ENCODE results near the gene TNFRSF13B. TPM values are rescaled to one million over a fixed set of nuclear protein-coding genes. Genes with fewer than 3 reads are reported as not detected.

TNFRSF13B gene
- total and polyA plus RNA-seq, 2 donors (not counting 1 experiment from before 2014, with no cell fraction given) = not detected

GRCh38 chr17:16975744-16976625, 4.1 kb upstream of the TNFRSF13B start:
- H3K4me2 ChIP-seq (ENCODE audit: extremely low read depth, insufficient read depth, low read length) = no peak overlapping the region

DNA sequence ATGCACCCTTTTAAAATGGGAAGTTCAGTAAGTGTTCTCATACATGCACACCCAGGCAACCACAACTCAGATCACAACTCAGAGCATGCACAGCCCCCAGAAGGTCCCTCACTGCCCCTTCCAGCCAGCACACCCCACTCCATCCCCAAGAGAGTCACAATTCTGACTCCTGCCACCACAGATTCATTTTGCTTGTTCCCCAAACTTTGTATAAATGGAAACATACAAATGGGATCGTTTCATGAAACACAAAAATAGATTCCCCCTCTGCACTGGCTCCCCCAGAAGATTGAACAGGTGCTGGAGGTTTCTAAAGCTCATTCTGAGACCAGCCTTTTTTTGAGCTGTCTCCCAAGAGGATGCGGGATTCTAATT, 3.3 kb upstream of the TNFRSF13B start:
- no peak overlapping the region for H3K27ac ChIP-seq (ENCODE audit: insufficient read depth, low read length)
- H3K36me3 ChIP-seq (ENCODE audit: control insufficient read depth, insufficient read depth, low read length) = no peaks in the 10 kb centered on the region
- no peak overlapping the region for H3K4me2 ChIP-seq (ENCODE audit: extremely low read depth, insufficient read depth, low read length)
- no peak overlapping the region for H3K9ac ChIP-seq (ENCODE audit: insufficient read depth, low read length)
- no peaks in the 10 kb centered on the region for H4K20me1 ChIP-seq (ENCODE audit: control insufficient read depth, extremely low read depth, insufficient read depth, low read length)
- no peak for DNase-seq (ENCODE audit: low read depth in 2 of 2)
- H3K4me3 ChIP-seq (replicated peaks in 1 of 4; ENCODE audit: control extremely low read depth in 1 of 4, insufficient read depth in 1 of 4, low read depth in 3 of 4, low read length in 4 of 4) = no peak overlapping the region
- H3K79me2 ChIP-seq (ENCODE audit: control insufficient read depth, insufficient read depth, low read length) = no peaks in the 10 kb centered on the region
- no peak for TF ChIP-seq EZH2 (IDR thresholded peaks at IDR 0.05; ENCODE audit: low read length, missing control alignments)
- TF ChIP-seq, protein P1, sequence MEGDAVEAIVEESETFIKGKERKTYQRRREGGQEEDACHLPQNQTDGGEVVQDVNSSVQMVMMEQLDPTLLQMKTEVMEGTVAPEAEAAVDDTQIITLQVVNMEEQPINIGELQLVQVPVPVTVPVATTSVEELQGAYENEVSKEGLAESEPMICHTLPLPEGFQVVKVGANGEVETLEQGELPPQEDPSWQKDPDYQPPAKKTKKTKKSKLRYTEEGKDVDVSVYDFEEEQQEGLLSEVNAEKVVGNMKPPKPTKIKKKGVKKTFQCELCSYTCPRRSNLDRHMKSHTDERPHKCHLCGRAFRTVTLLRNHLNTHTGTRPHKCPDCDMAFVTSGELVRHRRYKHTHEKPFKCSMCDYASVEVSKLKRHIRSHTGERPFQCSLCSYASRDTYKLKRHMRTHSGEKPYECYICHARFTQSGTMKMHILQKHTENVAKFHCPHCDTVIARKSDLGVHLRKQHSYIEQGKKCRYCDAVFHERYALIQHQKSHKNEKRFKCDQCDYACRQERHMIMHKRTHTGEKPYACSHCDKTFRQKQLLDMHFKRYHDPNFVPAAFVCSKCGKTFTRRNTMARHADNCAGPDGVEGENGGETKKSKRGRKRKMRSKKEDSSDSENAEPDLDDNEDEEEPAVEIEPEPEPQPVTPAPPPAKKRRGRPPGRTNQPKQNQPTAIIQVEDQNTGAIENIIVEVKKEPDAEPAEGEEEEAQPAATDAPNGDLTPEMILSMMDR (conservative IDR thresholded peaks at IDR 0.05 in 1 of 2, IDR thresholded peaks at IDR 0.05 in 1 of 2; ENCODE audit: low read depth in 1 of 2, low read length in 2 of 2) = no peak
- H2AFZ ChIP-seq (ENCODE audit: low read length) = no peak overlapping the region
- H3K27me3 ChIP-seq (ENCODE audit: control insufficient read depth, insufficient read depth, low read length) = no peaks in the 10 kb centered on the region
- H3K4me1 ChIP-seq (ENCODE audit: control insufficient read depth, extremely low read depth, insufficient read depth, low read length) = no peaks in the 10 kb centered on the region
- no peaks in the 10 kb centered on the region for H3K9me3 ChIP-seq (ENCODE audit: control insufficient read depth, insufficient read depth, low read depth, low read length)

More at GRCh38 chr17:16975744-16976625, 4.1 kb upstream of the TNFRSF13B start:
- Histone ChIP-seq H4K20me1 (ENCODE audit: control insufficient read depth, extremely low read depth, insufficient read depth, low read length) (no peaks in the 10 kb centered on the region), H3K4me3 (replicated peaks in 1 of 4; ENCODE audit: control extremely low read depth in 1 of 4, insufficient read depth in 1 of 4, low read depth in 3 of 4, low read length in 4 of 4) (no peak overlapping the region), H2AFZ (ENCODE audit: low read length) (no peak overlapping the region), H3K9ac (ENCODE audit: insufficient read depth, low read length) (no peak overlapping the region), H3K9me3 (ENCODE audit: control insufficient read depth, insufficient read depth, low read depth, low read length) (no peaks in the 10 kb centered on the region), H3K27ac (ENCODE audit: insufficient read depth, low read length) (no peak overlapping the region), H3K4me1 (ENCODE audit: control insufficient read depth, extremely low read depth, insufficient read depth, low read length) (no peaks in the 10 kb centered on the region), H3K79me2 (ENCODE audit: control insufficient read depth, insufficient read depth, low read length) (no peaks in the 10 kb centered on the region), H3K36me3 (ENCODE audit: control insufficient read depth, insufficient read depth, low read length) (no peaks in the 10 kb centered on the region), H3K27me3 (ENCODE audit: control insufficient read depth, insufficient read depth, low read length) (no peaks in the 10 kb centered on the region)
- peak in 1 of 2 donors; percentile 23 for DNase-seq (ENCODE audit: low read depth in 2 of 2)
- TF ChIP-seq, protein P1 (conservative IDR thresholded peaks at IDR 0.05 in 1 of 2, IDR thresholded peaks at IDR 0.05 in 1 of 2; ENCODE audit: low read depth in 1 of 2, low read length in 2 of 2) = no peak
- no peak for TF ChIP-seq EZH2 (IDR thresholded peaks at IDR 0.05; ENCODE audit: low read length, missing control alignments)

GRCh38 chr17:16974569-16975276, 2.8 kb upstream of the TNFRSF13B start:
- no peak for TF ChIP-seq EZH2 (IDR thresholded peaks at IDR 0.05; ENCODE audit: low read length, missing control alignments)
- TF ChIP-seq, protein P1 (conservative IDR thresholded peaks at IDR 0.05 in 1 of 2, IDR thresholded peaks at IDR 0.05 in 1 of 2; ENCODE audit: low read depth in 1 of 2, low read length in 2 of 2) = no peak
- no peaks in the 10 kb centered on the region for H3K27me3 ChIP-seq (ENCODE audit: control insufficient read depth, insufficient read depth, low read length)

More at GRCh38 chr17:16974569-16975276, 2.8 kb upstream of the TNFRSF13B start:
- no peaks in the 10 kb centered on the region for H4K20me1 ChIP-seq (ENCODE audit: control insufficient read depth, extremely low read depth, insufficient read depth, low read length)
- no peak for DNase-seq (ENCODE audit: low read depth in 2 of 2)
- no peak overlapping the region for H3K27ac ChIP-seq (ENCODE audit: insufficient read depth, low read length)
- no peak overlapping the region for H2AFZ ChIP-seq (ENCODE audit: low read length)
- H3K4me2 ChIP-seq (ENCODE audit: extremely low read depth, insufficient read depth, low read length) = no peak overlapping the region
- no peak overlapping the region for H3K4me3 ChIP-seq (replicated peaks in 1 of 4; ENCODE audit: control extremely low read depth in 1 of 4, insufficient read depth in 1 of 4, low read depth in 3 of 4, low read length in 4 of 4)
- H3K4me1 ChIP-seq (ENCODE audit: control insufficient read depth, extremely low read depth, insufficient read depth, low read length) = no peaks in the 10 kb centered on the region
- no peaks in the 10 kb centered on the region for H3K36me3 ChIP-seq (ENCODE audit: control insufficient read depth, insufficient read depth, low read length)
- H3K9ac ChIP-seq (ENCODE audit: insufficient read depth, low read length) = no peak overlapping the region
- no peaks in the 10 kb centered on the region for H3K9me3 ChIP-seq (ENCODE audit: control insufficient read depth, insufficient read depth, low read depth, low read length)
- H3K79me2 ChIP-seq (ENCODE audit: control insufficient read depth, insufficient read depth, low read length) = no peaks in the 10 kb centered on the region
